ENCODE data around the gene LTB4R. TPM values are rescaled to one million over a fixed set of nuclear protein-coding genes. Genes with fewer than 3 reads are reported as not detected.

Gene LTB4R
- total and polyA plus RNA-seq, 9 of the 15 experiments (the other 6 are each of a cell fraction or from before 2014, with no cell fraction given) = 0.38 to 10.5 (median 2.8) TPM

DNA sequence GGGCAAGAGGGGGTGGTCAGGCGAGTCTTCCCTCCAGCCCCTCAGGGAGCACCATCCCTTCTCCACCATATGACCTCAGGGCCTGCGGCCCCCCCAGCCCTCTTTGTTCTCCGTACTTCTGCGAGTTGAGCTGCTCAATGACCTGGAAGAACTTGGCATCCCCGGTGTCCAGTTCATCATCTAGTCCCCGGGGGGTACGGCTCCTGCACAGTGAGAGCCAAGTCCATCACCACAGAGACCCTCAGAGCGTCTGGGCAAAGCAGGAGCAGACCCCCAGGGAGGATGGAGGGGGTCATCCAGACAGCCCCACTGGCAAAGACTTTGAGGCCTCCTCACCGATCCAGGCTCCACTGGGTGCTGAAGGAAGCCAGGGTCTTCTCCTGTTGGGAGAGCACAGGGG lies 14.7 kb downstream of the LTB4R start (continued):
- TF ChIP-seq, protein P1, sequence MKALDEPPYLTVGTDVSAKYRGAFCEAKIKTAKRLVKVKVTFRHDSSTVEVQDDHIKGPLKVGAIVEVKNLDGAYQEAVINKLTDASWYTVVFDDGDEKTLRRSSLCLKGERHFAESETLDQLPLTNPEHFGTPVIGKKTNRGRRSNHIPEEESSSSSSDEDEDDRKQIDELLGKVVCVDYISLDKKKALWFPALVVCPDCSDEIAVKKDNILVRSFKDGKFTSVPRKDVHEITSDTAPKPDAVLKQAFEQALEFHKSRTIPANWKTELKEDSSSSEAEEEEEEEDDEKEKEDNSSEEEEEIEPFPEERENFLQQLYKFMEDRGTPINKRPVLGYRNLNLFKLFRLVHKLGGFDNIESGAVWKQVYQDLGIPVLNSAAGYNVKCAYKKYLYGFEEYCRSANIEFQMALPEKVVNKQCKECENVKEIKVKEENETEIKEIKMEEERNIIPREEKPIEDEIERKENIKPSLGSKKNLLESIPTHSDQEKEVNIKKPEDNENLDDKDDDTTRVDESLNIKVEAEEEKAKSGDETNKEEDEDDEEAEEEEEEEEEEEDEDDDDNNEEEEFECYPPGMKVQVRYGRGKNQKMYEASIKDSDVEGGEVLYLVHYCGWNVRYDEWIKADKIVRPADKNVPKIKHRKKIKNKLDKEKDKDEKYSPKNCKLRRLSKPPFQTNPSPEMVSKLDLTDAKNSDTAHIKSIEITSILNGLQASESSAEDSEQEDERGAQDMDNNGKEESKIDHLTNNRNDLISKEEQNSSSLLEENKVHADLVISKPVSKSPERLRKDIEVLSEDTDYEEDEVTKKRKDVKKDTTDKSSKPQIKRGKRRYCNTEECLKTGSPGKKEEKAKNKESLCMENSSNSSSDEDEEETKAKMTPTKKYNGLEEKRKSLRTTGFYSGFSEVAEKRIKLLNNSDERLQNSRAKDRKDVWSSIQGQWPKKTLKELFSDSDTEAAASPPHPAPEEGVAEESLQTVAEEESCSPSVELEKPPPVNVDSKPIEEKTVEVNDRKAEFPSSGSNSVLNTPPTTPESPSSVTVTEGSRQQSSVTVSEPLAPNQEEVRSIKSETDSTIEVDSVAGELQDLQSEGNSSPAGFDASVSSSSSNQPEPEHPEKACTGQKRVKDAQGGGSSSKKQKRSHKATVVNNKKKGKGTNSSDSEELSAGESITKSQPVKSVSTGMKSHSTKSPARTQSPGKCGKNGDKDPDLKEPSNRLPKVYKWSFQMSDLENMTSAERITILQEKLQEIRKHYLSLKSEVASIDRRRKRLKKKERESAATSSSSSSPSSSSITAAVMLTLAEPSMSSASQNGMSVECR (CRISPR knock-in tag; IDR thresholded peaks at IDR 0.05) = no peak
- TF ChIP-seq DACH1 (IDR thresholded peaks at IDR 0.05; ENCODE audit: partially characterized antibody) = no peak

DNA sequence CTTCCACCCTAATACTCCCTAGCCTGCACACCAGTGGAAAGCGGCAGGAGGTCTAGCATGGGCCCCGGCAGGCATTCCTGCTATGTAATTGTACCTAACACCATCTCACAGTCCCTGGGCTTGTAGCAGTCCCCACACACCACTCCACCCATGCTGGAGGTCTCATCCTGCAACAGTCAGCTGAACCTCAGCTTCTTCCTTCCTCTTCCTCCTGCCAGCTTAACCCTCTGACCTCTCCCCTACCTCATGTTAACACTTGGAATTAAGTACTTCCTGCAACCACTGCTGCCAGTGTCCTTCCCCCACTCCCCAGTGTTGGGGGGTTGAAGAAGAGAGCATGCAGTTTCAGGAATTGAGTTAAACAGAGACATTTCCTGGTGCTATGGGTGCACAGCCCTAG lies 16.0 kb downstream of the LTB4R start:
- Histone ChIP-seq H2AFZ (ENCODE audit: low read depth, low read length) (no peak overlapping the region), H3K9ac (ENCODE audit: insufficient read depth in 1 of 2, low read depth in 2 of 2, low read length in 2 of 2) (peak overlapping the region in 1 of 2 experiments; percentile 52; a peak in 1 of 4 replicates), H3K9me3 (replicated peaks; ENCODE audit: control insufficient read depth, insufficient read depth, low read depth, low read length) (no peaks in the 10 kb centered on the region), H3K27ac (ENCODE audit: extremely low read depth, low read depth, low read length) (no peak overlapping the region), H3K4me1 (replicated peaks in 1 of 2; ENCODE audit: control insufficient read depth in 2 of 2, insufficient read depth in 2 of 2, low read length in 2 of 2) (peaks cover 2 to 17% of the 10 kb centered on the region in 2 experiments; a peak in 4 of 5 replicates), H3K9me1 (ENCODE audit: control insufficient read depth, insufficient read depth, low read length) (no peaks in the 10 kb centered on the region), H3K79me2 (ENCODE audit: control insufficient read depth, insufficient read depth, low read length) (no peaks in the 10 kb centered on the region), H3K27me3 (ENCODE audit: control insufficient read depth in 2 of 2, insufficient read depth in 2 of 2, low read length in 2 of 2) (no peaks in the 10 kb centered on the region), H3K36me3 (ENCODE audit: control insufficient read depth, insufficient read depth, low read length) (no peaks in the 10 kb centered on the region), H4K20me1 (replicated peaks; ENCODE audit: control insufficient read depth, insufficient read depth, low read length) (no peaks in the 10 kb centered on the region), H3K4me2 (ENCODE audit: insufficient read depth, low read length) (no peak overlapping the region), H3K4me3 (no peak overlapping the region)
- ATAC-seq (no peak), FAIRE-seq (no peak), DNase-seq (ENCODE audit: extremely low read depth in 1 of 4, low spot score in 3 of 4) (no peak)
- no TSS peak for BruUV-seq (replicated peaks)
- ChIA-PET POLR2A (interaction anchor here (1.1 to 1.3 kb wide), 2 partner anchors 104 to 109 kb away, joined by 3 to 6 read pairs; no protein-coding TSS in a partner anchor), CTCF (ENCODE audit: low intra/inter-chr PET ratio) (interaction anchor here (1.7 kb wide), 1 partner anchor 104 kb away, joined by 5 read pairs; no protein-coding TSS in a partner anchor)
- WGBS (ENCODE audit: insufficient coverage, low coverage, missing lambda C conversion rate) = 28% methylated on average over 2 of the region's 2 CpGs
- in situ Hi-C loops (cut with MboI) (loop anchor here (25.0 kb wide), 1 partner anchor 360 kb away; no protein-coding TSS in a partner anchor), intact Hi-C loops (cut with micrococcal nuclease) (no loop called here)
- TF ChIP-seq SREBF2 (CRISPR knock-in tag; IDR thresholded peaks at IDR 0.05) = no peak
- no peak for TF ChIP-seq MEF2D (tag; conservative IDR thresholded peaks at IDR 0.05; ENCODE audit: low read depth)
- no peak for TF ChIP-seq ZKSCAN8 (CRISPR knock-in tag; IDR thresholded peaks at IDR 0.05)
- TF ChIP-seq NCOA1 (IDR thresholded peaks at IDR 0.05; ENCODE audit: low read depth) = no peak
- TF ChIP-seq EP300 (IDR thresholded peaks at IDR 0.05; ENCODE audit: low read length) = no peak
- TF ChIP-seq KLF6 (CRISPR knock-in tag; IDR thresholded peaks at IDR 0.05; ENCODE audit: borderline replicate concordance) = no peak
- no peak for TF ChIP-seq ZNF444 (CRISPR knock-in tag; IDR thresholded peaks at IDR 0.05)
- TF ChIP-seq HNRNPH1 (optimal IDR thresholded peaks at IDR 0.05; ENCODE audit: low read depth, low read length) = no peak
- no peak for TF ChIP-seq DACH1 (IDR thresholded peaks at IDR 0.05; ENCODE audit: partially characterized antibody)
- TF ChIP-seq STAG1 (CRISPR knock-in tag; IDR thresholded peaks at IDR 0.05; ENCODE audit: borderline replicate concordance) = no peak
- no peak for TF ChIP-seq ZNF589 (CRISPR knock-in tag; IDR thresholded peaks at IDR 0.05; ENCODE audit: low read depth)
- TF ChIP-seq MAFG (tag; conservative IDR thresholded peaks at IDR 0.05) = no peak
- no peak for TF ChIP-seq RCOR1 (IDR thresholded peaks at IDR 0.05; ENCODE audit: borderline replicate concordance in 1 of 2, low read depth in 2 of 2, low read length in 2 of 2)
- TF ChIP-seq SP2 (IDR thresholded peaks at IDR 0.05; ENCODE audit: extremely low read depth, low read depth, low read length, poor library complexity, severe bottlenecking) = no peak
- TF ChIP-seq PPARD (CRISPR knock-in tag; IDR thresholded peaks at IDR 0.05) = no peak
- no peak for TF ChIP-seq HMGN3 (IDR thresholded peaks at IDR 0.05; ENCODE audit: borderline replicate concordance, extremely low read depth, insufficient read length, low read depth, low read length)

All from K562 (cell line).